Neuronal stem cell (in vitro differentiated cells): ENCODE data around the gene RASAL1.

Source experiments
- DNase-seq: peaks from one replicate; pipeline ENCODE4 v3.0.0-alpha.2; 2013; ENCODE audit warnings: low spot score
- H2AFZ ChIP-seq: one replicate; pipeline ENCODE4 v1.6.1; 2013; ENCODE audit warnings: mild to moderate bottlenecking, low read length, inconsistent platforms
- H2AK5ac ChIP-seq: 2 replicates; pipeline ENCODE4 v1.6.1; 2013; ENCODE audit warnings: low read depth, mild to moderate bottlenecking, inconsistent platforms, low read length, moderate library complexity, mixed read lengths
- H2BK120ac ChIP-seq: 2 replicates; pipeline ENCODE4 v1.6.1; 2013; ENCODE audit warnings: low read depth, mild to moderate bottlenecking, inconsistent platforms, low read length, moderate library complexity, mixed read lengths
- H2BK12ac ChIP-seq: one replicate; pipeline ENCODE4 v1.6.1; 2013; ENCODE audit warnings: low read length, inconsistent platforms
- H2BK15ac ChIP-seq: 2 replicates; pipeline ENCODE4 v1.6.1; 2013; ENCODE audit warnings: mild to moderate bottlenecking, low read length, inconsistent platforms, mixed read lengths
- H2BK5ac ChIP-seq: one replicate; pipeline ENCODE4 v1.6.1; 2013; ENCODE audit warnings: inconsistent platforms, mild to moderate bottlenecking, low read length, moderate library complexity
- H3K14ac ChIP-seq: one replicate; pipeline ENCODE4 v1.6.1; 2013; ENCODE audit warnings: low read length, inconsistent platforms
- H3K18ac ChIP-seq: 2 replicates; pipeline ENCODE4 v1.6.1; 2013; ENCODE audit warnings: low read length, inconsistent platforms
- H3K23ac ChIP-seq: 2 replicates; pipeline ENCODE4 v1.6.1; 2013; ENCODE audit warnings: low read depth, mild to moderate bottlenecking, mixed read lengths, low read length, inconsistent platforms; ENCODE audit not compliant: poor library complexity
- H3K27ac ChIP-seq: replicated peaks from 3 replicates; pipeline ENCODE4 v1.5.1; 2013; ENCODE audit warnings: low read length, inconsistent platforms
- H3K27me3 ChIP-seq, 3 experiments: 2 replicates each; pipeline ENCODE4 v1.6.1; 2013; ENCODE audit warnings: low read length in 3 of 3, mild to moderate bottlenecking in 2 of 3, inconsistent platforms in 1 of 3, low read depth in 1 of 3, mixed read lengths in 1 of 3, moderate library complexity in 1 of 3; ENCODE audit not compliant: control insufficient read depth in 3 of 3, insufficient read depth in 3 of 3
- H3K36me3 ChIP-seq, 2 donors: replicated peaks in 1 of 2; 2 replicates each; pipeline ENCODE4 v1.6.1; 2013; ENCODE audit warnings: low read length in 2 of 2; ENCODE audit not compliant: control insufficient read depth in 2 of 2, insufficient read depth in 2 of 2
- H3K4ac ChIP-seq: 2 replicates; pipeline ENCODE4 v1.6.1; 2013; ENCODE audit warnings: inconsistent platforms, mild to moderate bottlenecking, low read length, moderate library complexity
- H3K4me1 ChIP-seq, 2 donors: 1 replicate in 1 of 2; 2 replicates in 1 of 2; pipeline ENCODE4 v1.6.1; 2013; ENCODE audit warnings: low read length in 2 of 2, low read depth in 1 of 2; ENCODE audit not compliant: control insufficient read depth in 2 of 2, insufficient read depth in 1 of 2
- H3K4me2 ChIP-seq: one replicate; pipeline ENCODE4 v1.6.1; 2013; ENCODE audit warnings: mild to moderate bottlenecking, low read length, inconsistent platforms; ENCODE audit not compliant: insufficient read depth, poor library complexity, severe bottlenecking
- H3K4me3 ChIP-seq, 2 donors: 2 replicates each; pipeline ENCODE4 v1.5.1; 2013; ENCODE audit warnings: low read length in 2 of 2, mild to moderate bottlenecking in 2 of 2, inconsistent platforms in 1 of 2, moderate library complexity in 1 of 2
- H3K79me1 ChIP-seq: one replicate; pipeline ENCODE4 v1.6.1; 2013; ENCODE audit warnings: low read depth, mild to moderate bottlenecking, inconsistent platforms, low read length, moderate library complexity
- H3K9ac ChIP-seq: one replicate; pipeline ENCODE4 v1.6.1; 2013; ENCODE audit warnings: mild to moderate bottlenecking, low read depth, low read length, inconsistent platforms; ENCODE audit not compliant: poor library complexity
- H3K9me3 ChIP-seq, 2 donors: replicated peaks in 1 of 2; 2 replicates each; pipeline versions ENCODE3 to v1.6.1; 2013; ENCODE audit warnings: low read length in 2 of 2, mild to moderate bottlenecking in 2 of 2, inconsistent platforms in 1 of 2, low read depth in 1 of 2, mixed read lengths in 1 of 2, moderate library complexity in 1 of 2; ENCODE audit not compliant: control insufficient read depth in 2 of 2, insufficient read depth in 1 of 2
- H4K8ac ChIP-seq: one replicate; pipeline ENCODE4 v1.6.1; 2013; ENCODE audit warnings: low read depth, mild to moderate bottlenecking, inconsistent platforms, low read length, moderate library complexity
- H4K91ac ChIP-seq: one replicate; pipeline ENCODE4 v1.6.1; 2013; ENCODE audit warnings: low read length, low read depth, mild to moderate bottlenecking, inconsistent platforms; ENCODE audit not compliant: poor library complexity
- WGBS, 2 donors: extraction: QIAGEN DNeasy Blood & Tissue Kit; methylation state at CpG; one replicate each; pipeline ENCODE4 v1.1.7; 2013; ENCODE audit warnings: missing lambda C conversion rate in 2 of 2, mixed read lengths in 1 of 2; ENCODE audit not compliant: insufficient read length in 2 of 2, insufficient replicate concordance in 1 of 2; ENCODE audit errors: extremely low coverage in 2 of 2; 5-methylcytosine and 5-hydroxymethylcytosine counted together

The RASAL1 gene

GRCh38 chr12:113144806-113145205 is 9.2 kb upstream of the RASAL1 start:
- H3K14ac ChIP-seq, result no peak overlapping the region
- H3K4me3 ChIP-seq, result no peak overlapping the region
- H3K79me1 ChIP-seq, result no peaks in the 10 kb centered on the region
- H3K23ac ChIP-seq, result no peak overlapping the region
- no peak overlapping the region for H4K8ac ChIP-seq
- H3K18ac ChIP-seq, result no peak overlapping the region
- H3K4me2 ChIP-seq, result no peak overlapping the region
- no peak overlapping the region for H3K9ac ChIP-seq
- H3K4ac ChIP-seq, result no peak overlapping the region
- WGBS, 2 donors, result no CpG with 5 or more reads among the region's 5 CpGs
- no peaks in the 10 kb centered on the region for H3K36me3 ChIP-seq
- no peak overlapping the region for H2BK120ac ChIP-seq
- DNase-seq, result no peak
- H2BK5ac ChIP-seq, result no peak overlapping the region
- H4K91ac ChIP-seq, result no peak overlapping the region
- no peak overlapping the region for H3K27ac ChIP-seq
- no peak overlapping the region for H2BK12ac ChIP-seq
- peaks cover 6 to 8% of the 10 kb centered on the region in 2 donors for H3K4me1 ChIP-seq
- H2AFZ ChIP-seq, result no peak overlapping the region
- no peak overlapping the region for H2BK15ac ChIP-seq
- peaks cover 0 to 10% (median 0%) of the 10 kb centered on the region in 3 experiments for H3K27me3 ChIP-seq
- no peak overlapping the region for H2AK5ac ChIP-seq
- H3K9me3 ChIP-seq, result no peaks in the 10 kb centered on the region

DNA sequence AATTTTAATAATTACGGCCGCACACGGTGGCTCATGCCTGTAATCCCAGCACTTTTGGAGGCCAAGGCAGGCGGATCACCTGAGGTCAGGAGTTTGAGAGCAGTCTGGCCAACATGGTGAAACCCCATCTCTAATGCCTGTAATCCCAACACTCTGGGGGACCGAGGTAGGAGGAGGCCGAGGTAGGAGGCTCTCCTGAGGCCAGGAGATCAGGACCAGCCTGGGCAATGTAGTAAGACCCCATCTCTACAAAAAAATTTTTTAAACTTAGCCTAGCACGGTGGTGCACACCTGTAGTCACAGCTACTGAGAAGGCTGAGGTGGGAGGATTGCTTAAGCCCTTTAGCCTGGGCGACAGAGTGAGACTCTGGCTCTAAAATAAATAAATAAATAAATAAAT is 8.4 kb upstream of the RASAL1 start:
- Histone ChIP-seq H2BK12ac (no peak overlapping the region), H2BK5ac (no peak overlapping the region), H3K4me1 (peaks cover 0 to 3% of the 10 kb centered on the region in 2 donors), H3K36me3 (no peaks in the 10 kb centered on the region), H2BK120ac (no peak overlapping the region), H2AK5ac (no peak overlapping the region), H3K23ac (no peak overlapping the region), H3K4ac (no peak overlapping the region), H3K9me3 (no peaks in the 10 kb centered on the region), H4K91ac (no peak overlapping the region), H3K27ac (no peak overlapping the region), H4K8ac (no peak overlapping the region), H2AFZ (no peak overlapping the region), H3K14ac (no peak overlapping the region), H3K79me1 (no peaks in the 10 kb centered on the region), H3K4me2 (no peak overlapping the region), H3K27me3 (peaks cover 0 to 10% (median 0%) of the 10 kb centered on the region in 3 experiments), H3K18ac (no peak overlapping the region), H2BK15ac (no peak overlapping the region), H3K4me3 (no peak overlapping the region), H3K9ac (no peak overlapping the region)
- no peak for DNase-seq
- whole genome bisulfite sequencing, 2 donors, result no CpG with 5 or more reads among the region's 8 CpGs

DNA sequence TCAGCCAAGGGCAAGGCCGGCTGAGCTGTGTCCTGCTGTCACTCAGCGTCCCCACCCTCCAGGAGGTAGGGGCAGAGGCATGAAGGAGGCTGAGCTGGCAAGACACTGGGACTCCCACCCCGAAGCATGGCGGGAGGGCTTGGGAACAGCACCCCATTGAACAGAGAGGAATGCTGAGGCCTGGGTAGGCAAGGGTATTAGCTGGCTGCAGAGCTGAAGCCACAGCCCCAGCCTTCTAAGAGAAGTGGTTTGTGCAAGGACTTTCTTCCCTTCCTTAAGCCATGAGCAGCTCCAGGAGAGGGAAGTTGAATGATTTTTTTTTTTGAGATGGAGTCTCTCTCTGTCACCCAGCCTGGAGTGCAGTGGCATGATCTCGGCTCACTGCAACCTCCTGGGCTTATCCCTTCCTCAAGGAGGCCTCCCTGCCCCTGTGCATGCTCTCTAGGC is 7.3 kb upstream of the RASAL1 start:
- no peak overlapping the region for H2BK5ac ChIP-seq
- no peak overlapping the region for H3K4ac ChIP-seq
- peaks cover 0 to 16% (median 2%) of the 10 kb centered on the region in 3 experiments for H3K27me3 ChIP-seq
- H4K91ac ChIP-seq, result no peak overlapping the region
- H3K14ac ChIP-seq, result no peak overlapping the region
- H3K4me2 ChIP-seq, result no peak overlapping the region
- H3K4me3 ChIP-seq, result no peak overlapping the region
- no peak overlapping the region for H2BK12ac ChIP-seq
- H2AK5ac ChIP-seq, result no peak overlapping the region
- H3K9ac ChIP-seq, result no peak overlapping the region
- H2BK15ac ChIP-seq, result peak overlapping the region; percentile 8
- no peaks in the 10 kb centered on the region for H3K79me1 ChIP-seq
- no peak overlapping the region for H2AFZ ChIP-seq
- no peak overlapping the region for H3K23ac ChIP-seq
- no peak overlapping the region for H2BK120ac ChIP-seq
- H3K9me3 ChIP-seq, result no peaks in the 10 kb centered on the region
- H3K36me3 ChIP-seq, result no peaks in the 10 kb centered on the region
- no peak overlapping the region for H3K27ac ChIP-seq
- DNase-seq, result no peak
- H3K4me1 ChIP-seq, result peaks cover 0 to 3% of the 10 kb centered on the region in 2 donors
- H4K8ac ChIP-seq, result no peak overlapping the region
- peak overlapping the region; percentile 55 for H3K18ac ChIP-seq
- no CpG with 5 or more reads among the region's 5 CpGs for WGBS, 2 donors

GRCh38 chr12:113142173-113142885 is 6.8 kb upstream of the RASAL1 start:
- Histone ChIP-seq H2BK12ac (no peak overlapping the region), H3K18ac (no peak overlapping the region), H2BK5ac (no peak overlapping the region), H3K9ac (no peak overlapping the region), H3K27ac (no peak overlapping the region), H3K27me3 (peaks cover 0 to 19% (median 2%) of the 10 kb centered on the region in 3 experiments), H3K23ac (no peak overlapping the region), H2BK120ac (no peak overlapping the region), H3K14ac (no peak overlapping the region), H2BK15ac (peak overlapping the region; percentile 8), H3K4me1 (peaks cover 0 to 3% of the 10 kb centered on the region in 2 donors), H3K36me3 (no peaks in the 10 kb centered on the region), H2AK5ac (peak overlapping the region; percentile 13), H2AFZ (no peak overlapping the region), H3K4me2 (no peak overlapping the region), H3K4me3 (no peak overlapping the region), H3K4ac (peak overlapping the region; percentile 54), H3K9me3 (no peaks in the 10 kb centered on the region), H4K91ac (no peak overlapping the region), H4K8ac (no peak overlapping the region), H3K79me1 (no peaks in the 10 kb centered on the region)
- no peak for DNase-seq
- no CpG with 5 or more reads among the region's 17 CpGs for WGBS, 2 donors
